ENCODE measurements around the gene DRG2. TPM values are rescaled to one million over a fixed set of nuclear protein-coding genes. Genes with fewer than 3 reads are reported as not detected.

The DRG2 gene
- total and polyA plus RNA-seq, 2 of the 8 experiments (the other 6 are each of a cell fraction or from before 2014, with no cell fraction given) = 44.6 to 47.8 TPM

- TF ChIP-seq RBBP5 (IDR thresholded peaks at IDR 0.05; ENCODE audit: borderline replicate concordance, low read depth, low read length) = no peak
- TF ChIP-seq KDM4A (IDR thresholded peaks at IDR 0.05; ENCODE audit: low read depth, low read length, severe bottlenecking) = no peak
- no peak for TF ChIP-seq EGR1 (IDR thresholded peaks at IDR 0.05; ENCODE audit: borderline replicate concordance, low read depth, low read length)
- no peak for TF ChIP-seq ATF3 (IDR thresholded peaks at IDR 0.05; ENCODE audit: insufficient read depth, low read depth, low read length)
- no peak for TF ChIP-seq CREB1 (IDR thresholded peaks at IDR 0.05)
- TF ChIP-seq SP1 (IDR thresholded peaks at IDR 0.05; ENCODE audit: low read depth, low read length) = no peak
- TF ChIP-seq TEAD4 (IDR thresholded peaks at IDR 0.05; ENCODE audit: low read depth, low read length) = no peak
Measured at GRCh38 chr17:18105027-18105426, 17.3 kb downstream of the DRG2 start (continued).
